Spinal cord (tissue), 10 donors: Measurements from ENCODE around the gene CRYBG3. TPM values are rescaled to one million over a fixed set of nuclear protein-coding genes. Genes with fewer than 3 reads are reported as not detected.
"Not testable (repeated sequence)": the region's sequence is repeated elsewhere in the genome, so short reads cannot be mapped to it uniquely, and the experiment has no call there.

Source experiments
- DNase-seq, 6 donors: peaks; one replicate each; pipeline versions ENCODE4 v3.0.0 to v3.0.0-alpha.2; 2013 to 2015; ENCODE audit warnings: low spot score in 6 of 6, low read depth in 4 of 6
- H3K27ac ChIP-seq: one replicate; pipeline ENCODE4 v1.5.1; 2013; ENCODE audit warnings: low read depth, low read length, control low read depth
- H3K27me3 ChIP-seq: one replicate; pipeline ENCODE4 v1.6.1; 2013; ENCODE audit warnings: low read length; ENCODE audit not compliant: control insufficient read depth, insufficient read depth
- H3K36me3 ChIP-seq: one replicate; pipeline ENCODE4 v1.6.1; 2013; ENCODE audit warnings: low read length; ENCODE audit not compliant: control insufficient read depth, insufficient read depth
- H3K4me1 ChIP-seq: one replicate; pipeline ENCODE4 v1.6.1; 2013; ENCODE audit warnings: low read length; ENCODE audit not compliant: control insufficient read depth, insufficient read depth
- H3K4me3 ChIP-seq: one replicate; pipeline ENCODE4 v1.5.1; 2013; ENCODE audit warnings: low read depth, low read length, control low read depth
- H3K9me3 ChIP-seq: one replicate; pipeline ENCODE4 v1.6.1; 2013; ENCODE audit warnings: low read length; ENCODE audit not compliant: control insufficient read depth, insufficient read depth
- WGBS: methylation state at CpG from one replicate; pipeline ENCODE4 v1.1.5; 2013; ENCODE audit warnings: missing lambda C conversion rate; ENCODE audit not compliant: insufficient coverage; 5-methylcytosine and 5-hydroxymethylcytosine counted together
- polyA plus RNA-seq, 2 donors: library from polyadenylated mRNA; unstranded; fragments of 120-200 nt; gene quantifications; one replicate each; pipeline ENCODE4 v1.2.1, GENCODE V29; 2013; ENCODE audit not compliant: insufficient read length in 2 of 2
- total RNA-seq, 2 donors: library from RNA; depleted of rRNA in 1 of 2; stranded (reverse); fragments of 120-200 nt in 1 of 2; fragments of >200 nt in 1 of 2; gene quantifications; one replicate each; pipeline versions ENCODE4 v1.2.3 to v1.2.4, GENCODE V29; 2013 to 2014
- donor health status: healthy.

Gene CRYBG3
- total and polyA plus RNA-seq, 4 donors = 7.7 to 30.6 (median 19.6) TPM

DNA sequence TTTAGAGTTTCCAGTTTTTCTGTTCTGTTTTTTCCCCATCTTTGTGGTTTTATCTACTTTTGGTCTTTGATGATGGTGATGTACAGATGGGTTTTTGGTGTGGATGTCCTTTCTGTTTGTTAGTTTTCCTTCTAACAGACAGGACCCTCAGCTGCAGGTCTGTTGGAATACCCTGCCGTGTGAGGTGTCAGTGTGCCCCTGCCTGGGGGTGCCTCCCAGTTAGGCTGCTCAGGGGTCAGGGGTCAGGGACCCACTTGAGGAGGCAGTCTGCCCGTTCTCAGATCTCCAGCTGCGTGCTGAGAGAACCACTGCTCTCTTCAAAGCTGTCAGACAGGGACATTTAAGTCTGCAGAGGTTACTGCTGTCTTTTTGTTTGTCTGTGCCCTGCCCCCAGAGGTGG lies 88.0 kb downstream of the CRYBG3 start:
- H3K4me1 ChIP-seq = not testable (repeated sequence)
- WGBS = no CpG with 5 or more reads among the region's 3 CpGs

DNA sequence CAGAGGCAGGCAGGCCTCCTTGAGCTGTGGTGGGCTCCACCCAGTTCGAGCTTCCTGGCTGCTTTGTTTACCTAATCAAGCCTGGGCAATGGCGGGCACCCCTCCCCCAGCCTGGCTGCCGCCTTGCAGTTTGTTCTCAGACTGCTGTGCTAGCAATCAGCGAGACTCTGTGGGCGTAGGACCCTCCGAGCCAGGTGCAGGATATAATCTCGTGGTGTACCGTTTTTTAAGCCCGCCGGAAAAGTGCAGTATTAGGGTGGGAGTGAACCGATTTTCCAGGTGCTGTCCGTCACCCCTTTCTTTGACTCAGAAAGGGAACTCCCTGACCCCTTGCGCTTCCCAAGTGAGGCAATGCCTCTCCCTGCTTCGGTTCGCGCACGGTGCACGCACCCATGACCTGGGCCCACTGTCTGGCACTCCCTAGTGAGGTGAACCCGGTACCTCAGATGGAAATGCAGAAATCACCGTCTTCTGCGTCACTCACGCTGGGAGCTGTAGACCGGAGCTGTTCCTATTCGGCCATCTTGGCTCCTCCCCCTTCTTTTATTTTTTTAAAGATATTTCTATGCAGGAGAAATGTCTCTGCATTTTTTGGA lies 88.5 kb downstream of the CRYBG3 start:
- H3K4me3 ChIP-seq = not testable (repeated sequence)
- WGBS = 81% methylated on average over 5 of the region's 24 CpGs

More for the DNA sequence above, 88.0 kb downstream of the CRYBG3 start:
- not testable (repeated sequence) for H3K27me3 ChIP-seq, DNase-seq, H3K27ac ChIP-seq, H3K4me3 ChIP-seq, H3K36me3 ChIP-seq, H3K9me3 ChIP-seq

DNA sequence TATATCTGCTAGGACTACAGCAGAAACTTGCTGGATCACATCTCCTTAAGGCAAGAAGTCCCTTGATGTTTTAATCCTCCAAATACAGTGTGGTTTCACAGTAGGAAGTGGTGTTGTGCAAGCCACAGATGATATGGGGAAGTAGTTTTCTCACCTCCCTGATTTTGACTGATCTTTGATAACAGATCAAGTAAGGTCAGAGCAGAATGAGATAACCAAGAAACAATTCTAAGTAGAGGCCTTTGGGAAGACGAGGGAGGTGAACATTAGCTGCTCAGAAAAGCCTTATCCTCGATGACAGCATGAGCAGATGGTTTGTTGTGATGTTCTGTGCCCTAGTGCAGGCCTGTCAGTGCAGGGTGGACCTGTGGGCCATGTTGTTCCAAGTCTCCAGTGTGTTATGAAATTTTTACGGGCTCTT lies 89.1 kb downstream of the CRYBG3 start:
- no peak overlapping the region for H3K4me3 ChIP-seq
- peak in 1 of 6 donors; percentile 49 for DNase-seq
- H3K9me3 ChIP-seq = no peaks in the 10 kb centered on the region
- H3K27ac ChIP-seq = no peak overlapping the region
- WGBS = 70% methylated on average over 2 of the region's 3 CpGs
- H3K36me3 ChIP-seq = no peaks in the 10 kb centered on the region
- no peaks in the 10 kb centered on the region for H3K4me1 ChIP-seq
- H3K27me3 ChIP-seq = no peaks in the 10 kb centered on the region

More for the DNA sequence above, 88.5 kb downstream of the CRYBG3 start:
- not testable (repeated sequence) for DNase-seq, H3K27me3 ChIP-seq, H3K27ac ChIP-seq, H3K36me3 ChIP-seq, H3K4me1 ChIP-seq, H3K9me3 ChIP-seq

DNA sequence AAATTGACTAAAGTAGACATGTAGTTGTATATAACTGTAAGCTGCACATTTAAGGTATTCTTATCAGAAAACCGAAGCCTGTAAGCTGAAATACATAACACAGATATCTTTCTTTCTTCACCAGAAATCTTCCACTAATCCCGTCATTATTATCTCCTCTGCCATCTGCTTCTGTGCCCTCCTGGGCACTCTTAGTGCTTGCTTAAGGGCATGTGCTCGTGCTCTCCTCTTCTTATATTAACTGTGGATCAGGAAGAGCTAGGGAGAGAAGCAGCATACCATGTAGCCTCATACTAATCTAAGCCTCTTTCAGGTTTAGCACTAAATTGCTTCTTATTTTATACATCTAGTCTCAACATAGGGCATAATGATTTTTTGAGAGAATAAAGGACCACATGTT lies 89.6 kb downstream of the CRYBG3 start:
- H3K4me1 ChIP-seq = no peaks in the 10 kb centered on the region
- H3K27ac ChIP-seq = no peak overlapping the region
- H3K9me3 ChIP-seq = no peaks in the 10 kb centered on the region
- no peaks in the 10 kb centered on the region for H3K36me3 ChIP-seq
- no CpG with 5 or more reads among the region's 3 CpGs for WGBS
- DNase-seq = peak in 1 of 6 donors; percentile 64
- no peak overlapping the region for H3K4me3 ChIP-seq
- H3K27me3 ChIP-seq = no peaks in the 10 kb centered on the region

- no peak overlapping the region for H3K4me3 ChIP-seq
- H3K36me3 ChIP-seq = no peaks in the 10 kb centered on the region
- no peak overlapping the region for H3K27ac ChIP-seq
- no peaks in the 10 kb centered on the region for H3K9me3 ChIP-seq
- WGBS = no CpG with 5 or more reads among the region's 2 CpGs
- no peaks in the 10 kb centered on the region for H3K4me1 ChIP-seq
- no peak for DNase-seq
- H3K27me3 ChIP-seq = no peaks in the 10 kb centered on the region
Measured at GRCh38 chr3:97914388-97914787, 92.6 kb downstream of the CRYBG3 start.

DNA sequence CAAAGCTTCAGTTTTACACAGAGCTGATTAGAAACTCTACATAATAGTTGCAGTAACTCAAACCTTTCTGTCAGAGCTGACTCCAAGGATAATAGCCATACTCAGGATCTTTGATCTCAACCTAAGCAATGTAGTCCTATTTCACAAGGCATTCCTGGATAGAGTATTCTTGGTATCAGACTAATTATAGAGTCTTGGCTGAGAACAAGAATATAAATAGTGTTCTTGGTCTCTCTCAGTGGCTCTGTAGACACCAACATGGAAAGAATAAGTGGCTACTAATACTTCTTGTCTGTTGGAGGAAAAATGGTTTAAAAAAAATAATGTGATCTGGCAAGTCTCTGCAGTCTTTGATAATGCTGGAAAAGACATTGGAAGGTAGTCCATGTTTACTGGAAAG lies 94.8 kb downstream of the CRYBG3 start:
- H3K36me3 ChIP-seq = no peaks in the 10 kb centered on the region
- H3K9me3 ChIP-seq = no peaks in the 10 kb centered on the region
- DNase-seq = no peak
- no peak overlapping the region for H3K27ac ChIP-seq
- no peaks in the 10 kb centered on the region for H3K27me3 ChIP-seq
- no peak overlapping the region for H3K4me3 ChIP-seq
- H3K4me1 ChIP-seq = no peaks in the 10 kb centered on the region

DNA sequence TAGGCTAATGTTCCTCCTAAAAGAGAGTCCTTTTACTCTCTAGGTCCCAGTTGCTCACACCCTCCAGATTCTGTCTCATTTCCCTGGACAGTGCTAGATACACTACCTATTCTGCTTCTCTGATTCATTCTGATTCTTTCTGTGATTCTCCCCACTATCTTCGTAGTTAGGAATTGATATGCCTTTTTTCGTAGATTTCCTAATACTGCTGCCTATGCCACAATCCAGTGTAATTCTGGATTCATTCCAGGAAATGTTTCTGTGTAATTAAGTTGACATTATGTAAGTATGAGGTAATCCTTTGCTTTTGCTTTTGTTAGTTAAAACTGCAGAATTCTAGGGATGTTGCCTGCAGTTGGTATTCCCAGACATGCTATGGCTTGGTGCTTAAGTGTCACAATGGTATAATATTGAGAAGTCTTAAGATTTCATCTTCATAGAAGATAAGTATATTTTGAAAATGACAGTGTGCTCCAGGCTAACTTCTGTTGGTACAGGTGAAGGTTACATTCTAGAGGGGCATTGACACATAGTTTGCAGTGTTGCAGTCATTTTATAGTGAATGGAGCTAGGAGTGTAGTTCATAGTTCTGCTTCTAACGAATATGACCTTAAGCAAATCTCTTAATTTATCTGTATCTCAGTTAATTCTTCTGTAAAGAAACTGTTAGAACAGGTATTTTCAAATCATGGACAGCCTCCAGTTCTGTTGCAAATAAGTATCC lies 96.2 kb downstream of the CRYBG3 start:
- Histone ChIP-seq H3K9me3 (no peaks in the 10 kb centered on the region), H3K27me3 (no peaks in the 10 kb centered on the region), H3K27ac (no peak overlapping the region), H3K4me1 (no peaks in the 10 kb centered on the region), H3K36me3 (no peaks in the 10 kb centered on the region), H3K4me3 (no peak overlapping the region)
- no CpG with 5 or more reads among the region's 3 CpGs for WGBS
- peak in 1 of 6 donors; percentile 55 for DNase-seq

GRCh38 chr3:97927704-97928103 lies 105.9 kb downstream of the CRYBG3 start:
- no peak for DNase-seq
- Histone ChIP-seq H3K4me3 (no peak overlapping the region), H3K9me3 (no peaks in the 10 kb centered on the region), H3K27me3 (no peaks in the 10 kb centered on the region), H3K4me1 (no peaks in the 10 kb centered on the region), H3K27ac (no peak overlapping the region), H3K36me3 (no peaks in the 10 kb centered on the region)

GRCh38 chr3:97928986-97929385 lies 107.2 kb downstream of the CRYBG3 start:
- Histone ChIP-seq H3K4me1 (no peaks in the 10 kb centered on the region), H3K9me3 (no peaks in the 10 kb centered on the region), H3K36me3 (no peaks in the 10 kb centered on the region), H3K4me3 (no peak overlapping the region), H3K27me3 (no peaks in the 10 kb centered on the region), H3K27ac (no peak overlapping the region)
- DNase-seq = no peak
- WGBS = 80% methylated on average over 1 of the region's 4 CpGs

GRCh38 chr3:97930018-97930417 lies 108.2 kb downstream of the CRYBG3 start:
- Histone ChIP-seq H3K36me3 (no peaks in the 10 kb centered on the region), H3K4me1 (no peaks in the 10 kb centered on the region), H3K4me3 (no peak overlapping the region), H3K9me3 (no peaks in the 10 kb centered on the region), H3K27ac (no peak overlapping the region), H3K27me3 (no peaks in the 10 kb centered on the region)
- no peak for DNase-seq
